Muscle layer of colon (tissue), 2 donors: ENCODE data around the gene HELZ2.
"Not testable (repeated sequence)": the region's sequence is repeated elsewhere in the genome, so short reads cannot be mapped to it uniquely, and the experiment has no call there.

Experiments
- H3K27ac ChIP-seq: one replicate; pipeline ENCODE4 v1.7.0; 2013; ENCODE audit warnings: low read depth, mild to moderate bottlenecking, low read length, moderate library complexity
- H3K27me3 ChIP-seq, 2 donors: one replicate each; pipeline ENCODE4 v1.7.0; 2013; ENCODE audit warnings: low read length in 2 of 2, mild to moderate bottlenecking in 2 of 2; ENCODE audit not compliant: insufficient read depth in 2 of 2, control insufficient read depth in 1 of 2
- H3K36me3 ChIP-seq: one replicate; pipeline ENCODE4 v1.7.0; 2013; ENCODE audit warnings: mild to moderate bottlenecking, low read length; ENCODE audit not compliant: insufficient read depth
- H3K4me1 ChIP-seq: one replicate; pipeline ENCODE4 v1.7.0; 2013; ENCODE audit warnings: mild to moderate bottlenecking, low read length; ENCODE audit not compliant: insufficient read depth
- H3K4me3 ChIP-seq, 2 donors: one replicate each; pipeline ENCODE4 v1.7.0; 2013; ENCODE audit warnings: low read length in 2 of 2, low read depth in 1 of 2, mild to moderate bottlenecking in 1 of 2, moderate library complexity in 1 of 2
- H3K9ac ChIP-seq: one replicate; pipeline ENCODE4 v1.7.0; 2013; ENCODE audit warnings: low read length
- H3K9me3 ChIP-seq: one replicate; pipeline ENCODE4 v1.7.0; 2013; ENCODE audit warnings: mild to moderate bottlenecking, low read length
- donor health status: abdominal sarcoma.
- donor health status: Adenocarcinoma of cecum.

The HELZ2 gene

GRCh38 chr20:63612276-63612931, 38.4 kb upstream of the HELZ2 start:
- H3K36me3 ChIP-seq = peaks cover 8% of the 10 kb centered on the region
- H3K4me1 ChIP-seq = no peaks in the 10 kb centered on the region
- H3K27me3 ChIP-seq = no peaks in the 10 kb centered on the region
- no peak overlapping the region for H3K27ac ChIP-seq
- no peak overlapping the region for H3K4me3 ChIP-seq
- H3K9ac ChIP-seq = no peak overlapping the region
- H3K9me3 ChIP-seq = no peaks in the 10 kb centered on the region

GRCh38 chr20:63611646-63612045, 37.6 kb upstream of the HELZ2 start:
- Histone ChIP-seq H3K9me3 (no peaks in the 10 kb centered on the region), H3K9ac (no peak overlapping the region), H3K36me3 (peaks cover 2% of the 10 kb centered on the region), H3K4me1 (no peaks in the 10 kb centered on the region), H3K27me3 (no peaks in the 10 kb centered on the region), H3K4me3 (no peak overlapping the region), H3K27ac (no peak overlapping the region)

- Histone ChIP-seq H3K9ac (no peak overlapping the region), H3K9me3 (no peaks in the 10 kb centered on the region), H3K27me3 (no peaks in the 10 kb centered on the region), H3K4me1 (no peaks in the 10 kb centered on the region), H3K4me3 (no peak overlapping the region), H3K36me3 (no peaks in the 10 kb centered on the region), H3K27ac (no peak overlapping the region)
Observed at GRCh38 chr20:63610581-63611435, 36.8 kb upstream of the HELZ2 start.

GRCh38 chr20:63606686-63607085, 32.6 kb upstream of the HELZ2 start:
- Histone ChIP-seq H3K9ac (no peak overlapping the region), H3K27ac (no peak overlapping the region), H3K4me3 (no peak overlapping the region), H3K36me3 (peaks cover 12% of the 10 kb centered on the region), H3K4me1 (no peaks in the 10 kb centered on the region), H3K27me3 (no peaks in the 10 kb centered on the region), H3K9me3 (no peaks in the 10 kb centered on the region)

- no peak overlapping the region for H3K4me3 ChIP-seq
- H3K27ac ChIP-seq = no peak overlapping the region
- H3K4me1 ChIP-seq = no peaks in the 10 kb centered on the region
- no peak overlapping the region for H3K9ac ChIP-seq
- H3K9me3 ChIP-seq = no peaks in the 10 kb centered on the region
- peaks cover 31% of the 10 kb centered on the region for H3K36me3 ChIP-seq
- no peaks in the 10 kb centered on the region for H3K27me3 ChIP-seq
Observed at GRCh38 chr20:63602321-63602720, 28.3 kb upstream of the HELZ2 start.

GRCh38 chr20:63601679-63602078, 27.6 kb upstream of the HELZ2 start:
- H3K27me3 ChIP-seq, H3K4me3 ChIP-seq, H3K27ac ChIP-seq, H3K9me3 ChIP-seq, H3K4me1 ChIP-seq, H3K9ac ChIP-seq: not testable (repeated sequence)
- H3K36me3 ChIP-seq = peaks cover 35% of the 10 kb centered on the region

- Histone ChIP-seq H3K27ac (no peak overlapping the region), H3K36me3 (peaks cover 35% of the 10 kb centered on the region), H3K4me1 (no peaks in the 10 kb centered on the region), H3K9me3 (no peaks in the 10 kb centered on the region), H3K4me3 (no peak overlapping the region), H3K27me3 (no peaks in the 10 kb centered on the region), H3K9ac (no peak overlapping the region)
Observed at GRCh38 chr20:63599396-63600050, 25.5 kb upstream of the HELZ2 start.

- no peak overlapping the region for H3K4me3 ChIP-seq
- H3K36me3 ChIP-seq = peaks cover 35% of the 10 kb centered on the region
- H3K9ac ChIP-seq = no peak overlapping the region
- H3K9me3 ChIP-seq = no peaks in the 10 kb centered on the region
- no peak overlapping the region for H3K27ac ChIP-seq
- no peaks in the 10 kb centered on the region for H3K27me3 ChIP-seq
- no peaks in the 10 kb centered on the region for H3K4me1 ChIP-seq
Observed at GRCh38 chr20:63598479-63599395, 24.7 kb upstream of the HELZ2 start.

GRCh38 chr20:63597651-63598478, 23.8 kb upstream of the HELZ2 start:
- Histone ChIP-seq H3K27ac (no peak overlapping the region), H3K4me1 (no peaks in the 10 kb centered on the region), H3K4me3 (no peak overlapping the region), H3K9me3 (no peaks in the 10 kb centered on the region), H3K36me3 (peaks cover 35% of the 10 kb centered on the region), H3K27me3 (no peaks in the 10 kb centered on the region), H3K9ac (no peak overlapping the region)

GRCh38 chr20:63596423-63596822, 22.4 kb upstream of the HELZ2 start:
- Histone ChIP-seq H3K4me3 (no peak overlapping the region), H3K36me3 (peaks cover 39% of the 10 kb centered on the region), H3K9ac (no peak overlapping the region), H3K27ac (no peak overlapping the region), H3K9me3 (no peaks in the 10 kb centered on the region), H3K4me1 (no peaks in the 10 kb centered on the region), H3K27me3 (no peaks in the 10 kb centered on the region)
